ENCODE measurements around the gene CMYA5. TPM values are rescaled to one million over a fixed set of nuclear protein-coding genes. Genes with fewer than 3 reads are reported as not detected.

Gene CMYA5
- total and polyA plus RNA-seq, 2 donors (not counting 3 experiments of a cell fraction or from before 2014, with no cell fraction given): 0.04 to 0.20 TPM

- POLR2A ChIA-PET: no interaction called here
- no peak for FAIRE-seq
These were observed 2.8 kb upstream of the CMYA5 start for GRCh38 chr5:79686799-79687198.

More at GRCh38 chr5:79686799-79687198, 2.8 kb upstream of the CMYA5 start:
- Histone ChIP-seq H2AFZ (ENCODE audit: low read depth, low read length) (no peak overlapping the region), H3K9ac (replicated peaks; ENCODE audit: extremely low read depth, insufficient read depth, low read length) (no peak overlapping the region), H3K79me2 (ENCODE audit: control insufficient read depth, insufficient read depth, low read length) (no peaks in the 10 kb centered on the region), H4K20me1 (replicated peaks; ENCODE audit: control insufficient read depth, extremely low read depth, insufficient read depth, low read length) (no peaks in the 10 kb centered on the region), H3K9me3 (replicated peaks; ENCODE audit: control insufficient read depth, insufficient read depth, low read length) (no peaks in the 10 kb centered on the region), H3K27ac (ENCODE audit: insufficient read depth, low read depth, low read length) (no peak overlapping the region), H3K4me2 (ENCODE audit: insufficient read depth, low read length) (no peak overlapping the region), H3K4me3 (replicated peaks in 1 of 3; ENCODE audit: insufficient read depth in 1 of 3, low read depth in 1 of 3, low read length in 3 of 3) (no peak overlapping the region), H3K4me1 (ENCODE audit: control insufficient read depth, extremely low read depth, insufficient read depth, low read length) (no peaks in the 10 kb centered on the region), H3K9me1 (replicated peaks; ENCODE audit: control insufficient read depth, extremely low read depth, insufficient read depth, low read length) (no peaks in the 10 kb centered on the region), H3K27me3 (ENCODE audit: control insufficient read depth in 2 of 2, insufficient read depth in 2 of 2, low read length in 2 of 2) (no peaks in the 10 kb centered on the region), H3K36me3 (ENCODE audit: control insufficient read depth in 2 of 2, extremely low read depth in 1 of 2, insufficient read depth in 2 of 2, low read length in 2 of 2) (peaks cover 2 to 4% of the 10 kb centered on the region in 2 experiments)
- TF ChIP-seq JUN (IDR thresholded peaks at IDR 0.05; ENCODE audit: borderline replicate concordance, insufficient read depth, insufficient read length, low read depth) (no peak), MAX (IDR thresholded peaks at IDR 0.05; ENCODE audit: insufficient read depth, insufficient read length) (no peak), CTCF (IDR thresholded peaks at IDR 0.05; ENCODE audit: extremely low read depth in 1 of 2, insufficient read depth in 1 of 2, low read depth in 1 of 2, low read length in 2 of 2) (no peak), FOS (IDR thresholded peaks at IDR 0.05; ENCODE audit: borderline replicate concordance, insufficient read depth, low read length) (no peak), GATA2 (IDR thresholded peaks at IDR 0.05; ENCODE audit: insufficient read depth, insufficient read length, low read depth, low read length) (no peak), EZH2 (IDR thresholded peaks at IDR 0.05; ENCODE audit: borderline replicate concordance, low read depth, low read length, severe bottlenecking) (no peak), POLR2AphosphoS5 (IDR thresholded peaks at IDR 0.05; ENCODE audit: insufficient read depth, low read depth, low read length) (no peak), MYC (IDR thresholded peaks at IDR 0.05; ENCODE audit: low read depth, low read length) (no peak), POLR2A (IDR thresholded peaks at IDR 0.05; ENCODE audit: low read depth, low read length) (no peak)
- CTCF ChIA-PET: no interaction called here
- dilution Hi-C loops (cut with MboI; ENCODE audit: extremely low pct_ligation_motif_present, low sequenced_read_pairs): no loop called here
- no TSS peak for BruUV-seq (replicated peaks)
- intact Hi-C loops (cut with micrococcal nuclease): no loop called here
- DNase-seq (ENCODE audit: low read depth, low spot score): no peak

All from endothelial cell of umbilical vein (primary cell).